Mucosa of stomach (tissue), 1 donor: ENCODE data around the gene ZC3H10.
A peak's percentile ranks its signal among the peaks of the same experiment; 100 is the strongest.
"Not testable (repeated sequence)": the region's sequence is repeated elsewhere in the genome, so short reads cannot be mapped to it uniquely, and the experiment has no call there.

Experiments used
- H3K27me3 ChIP-seq: one replicate; pipeline ENCODE4 v1.7.0; 2013; ENCODE audit warnings: mild to moderate bottlenecking, low read length; ENCODE audit not compliant: control insufficient read depth, insufficient read depth
- H3K36me3 ChIP-seq: one replicate; pipeline ENCODE4 v1.7.0; 2013; ENCODE audit warnings: low read length; ENCODE audit not compliant: control insufficient read depth, insufficient read depth
- H3K4me1 ChIP-seq: one replicate; pipeline ENCODE4 v1.7.0; 2013; ENCODE audit warnings: mild to moderate bottlenecking, low read length; ENCODE audit not compliant: control insufficient read depth, insufficient read depth
- H3K4me3 ChIP-seq: one replicate; pipeline ENCODE4 v1.7.0; 2013; ENCODE audit warnings: low read length
- H3K9ac ChIP-seq: one replicate; pipeline ENCODE4 v1.7.0; 2013; ENCODE audit warnings: mild to moderate bottlenecking, low read length, moderate library complexity
- H3K9me3 ChIP-seq: one replicate; pipeline ENCODE4 v1.7.0; 2013; ENCODE audit warnings: mild to moderate bottlenecking, low read length, moderate library complexity; ENCODE audit not compliant: control insufficient read depth
- donor health status: Pancreatic carcinoma.

Gene ZC3H10, protein sequence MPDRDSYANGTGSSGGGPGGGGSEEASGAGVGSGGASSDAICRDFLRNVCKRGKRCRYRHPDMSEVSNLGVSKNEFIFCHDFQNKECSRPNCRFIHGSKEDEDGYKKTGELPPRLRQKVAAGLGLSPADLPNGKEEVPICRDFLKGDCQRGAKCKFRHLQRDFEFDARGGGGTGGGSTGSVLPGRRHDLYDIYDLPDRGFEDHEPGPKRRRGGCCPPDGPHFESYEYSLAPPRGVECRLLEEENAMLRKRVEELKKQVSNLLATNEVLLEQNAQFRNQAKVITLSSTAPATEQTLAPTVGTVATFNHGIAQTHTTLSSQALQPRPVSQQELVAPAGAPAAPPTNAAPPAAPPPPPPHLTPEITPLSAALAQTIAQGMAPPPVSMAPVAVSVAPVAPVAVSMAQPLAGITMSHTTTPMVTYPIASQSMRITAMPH

GRCh38 chr12:56117778-56118687 is at the start of gene ZC3H10:
Gene ZC3H10, plus strand, starts transcription at chr12:56118266. Its CDS starts 2,297 bp downstream, at chr12:56120563.
- no peaks in the 10 kb centered on the region for H3K9me3 ChIP-seq
- H3K9ac ChIP-seq, result peak within 1 kb of the TSS; percentile 96
- H3K36me3 ChIP-seq, result no peaks in the 10 kb centered on the region
- H3K4me1 ChIP-seq, result peaks cover 13% of the 10 kb centered on the region
- H3K4me3 ChIP-seq, result peak within 1 kb of the TSS; percentile 88
- H3K27me3 ChIP-seq, result no peaks in the 10 kb centered on the region

GRCh38 chr12:56071648-56072047 is 46.4 kb upstream of the ZC3H10 start:
- Histone ChIP-seq H3K27me3 (no peaks in the 10 kb centered on the region), H3K4me1 (no peaks in the 10 kb centered on the region), H3K9me3 (no peaks in the 10 kb centered on the region), H3K36me3 (no peaks in the 10 kb centered on the region), H3K9ac (no peak overlapping the region), H3K4me3 (no peak overlapping the region)

- Histone ChIP-seq H3K9ac (no peak overlapping the region), H3K27me3 (no peaks in the 10 kb centered on the region), H3K4me3 (no peak overlapping the region)
These were observed 43.7 kb upstream of the ZC3H10 start for GRCh38 chr12:56074396-56074795.

GRCh38 chr12:56077966-56078365 is 40.1 kb upstream of the ZC3H10 start:
- peaks cover 15% of the 10 kb centered on the region for H3K4me1 ChIP-seq
- not testable (repeated sequence) for H3K4me3 ChIP-seq, H3K27me3 ChIP-seq, H3K36me3 ChIP-seq, H3K9ac ChIP-seq, H3K9me3 ChIP-seq

More at GRCh38 chr12:56074396-56074795, 43.7 kb upstream of the ZC3H10 start:
- Histone ChIP-seq H3K9me3 (no peaks in the 10 kb centered on the region), H3K4me1 (peaks cover 6% of the 10 kb centered on the region), H3K36me3 (no peaks in the 10 kb centered on the region)

- Histone ChIP-seq H3K36me3 (peaks cover 8% of the 10 kb centered on the region), H3K27me3 (peaks cover 4% of the 10 kb centered on the region), H3K4me3 (no peak overlapping the region), H3K9me3 (no peaks in the 10 kb centered on the region), H3K4me1 (peaks cover 19% of the 10 kb centered on the region), H3K9ac (peak overlapping the region; percentile 96)
These were observed 39.6 kb upstream of the ZC3H10 start for GRCh38 chr12:56078427-56078826.

DNA sequence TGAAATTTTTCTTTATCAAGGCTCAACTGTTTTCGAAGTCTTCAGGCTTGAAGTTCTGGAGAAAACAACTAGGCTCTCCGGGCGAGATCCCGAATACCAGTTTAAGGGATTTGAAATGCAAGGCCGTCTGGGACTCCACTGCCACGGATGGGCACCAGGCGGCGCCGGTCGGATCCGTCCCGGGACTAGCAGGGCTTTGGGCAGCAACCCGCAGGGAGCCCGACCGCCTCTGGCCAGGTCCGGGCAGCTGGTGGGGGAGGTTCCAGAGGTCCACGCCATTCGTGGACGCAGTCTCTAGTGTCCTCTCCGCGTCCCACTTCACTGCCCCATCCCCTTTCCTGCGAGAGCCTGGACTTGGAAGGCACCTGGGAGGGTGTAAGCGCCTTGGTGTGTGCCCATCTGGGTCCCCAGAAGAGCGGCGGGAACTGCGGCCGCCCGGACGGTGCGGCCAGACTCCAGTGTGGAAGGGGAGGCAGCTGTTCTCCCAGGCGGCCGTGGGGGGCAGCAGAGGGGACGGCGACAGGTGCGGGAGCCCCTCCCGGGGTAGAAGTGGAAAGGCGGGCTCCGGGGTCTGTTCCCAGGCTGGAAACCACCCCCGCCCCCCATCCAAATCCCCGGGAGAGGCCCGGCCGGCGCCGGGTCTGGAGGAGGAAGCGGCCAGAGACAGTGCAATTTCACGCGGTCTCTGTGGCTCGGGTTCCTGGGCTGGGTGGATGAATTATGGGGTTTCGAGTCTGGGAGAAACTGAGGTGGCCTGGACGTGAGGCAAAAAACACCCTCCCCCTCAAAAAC is 38.9 kb upstream of the ZC3H10 start:
- H3K4me1 ChIP-seq, result peaks cover 25% of the 10 kb centered on the region
- peaks cover 4% of the 10 kb centered on the region for H3K27me3 ChIP-seq
- H3K9ac ChIP-seq, result peak overlapping the region; percentile 96
- no peaks in the 10 kb centered on the region for H3K9me3 ChIP-seq
- H3K4me3 ChIP-seq, result peak overlapping the region; percentile 95
- peaks cover 13% of the 10 kb centered on the region for H3K36me3 ChIP-seq

DNA sequence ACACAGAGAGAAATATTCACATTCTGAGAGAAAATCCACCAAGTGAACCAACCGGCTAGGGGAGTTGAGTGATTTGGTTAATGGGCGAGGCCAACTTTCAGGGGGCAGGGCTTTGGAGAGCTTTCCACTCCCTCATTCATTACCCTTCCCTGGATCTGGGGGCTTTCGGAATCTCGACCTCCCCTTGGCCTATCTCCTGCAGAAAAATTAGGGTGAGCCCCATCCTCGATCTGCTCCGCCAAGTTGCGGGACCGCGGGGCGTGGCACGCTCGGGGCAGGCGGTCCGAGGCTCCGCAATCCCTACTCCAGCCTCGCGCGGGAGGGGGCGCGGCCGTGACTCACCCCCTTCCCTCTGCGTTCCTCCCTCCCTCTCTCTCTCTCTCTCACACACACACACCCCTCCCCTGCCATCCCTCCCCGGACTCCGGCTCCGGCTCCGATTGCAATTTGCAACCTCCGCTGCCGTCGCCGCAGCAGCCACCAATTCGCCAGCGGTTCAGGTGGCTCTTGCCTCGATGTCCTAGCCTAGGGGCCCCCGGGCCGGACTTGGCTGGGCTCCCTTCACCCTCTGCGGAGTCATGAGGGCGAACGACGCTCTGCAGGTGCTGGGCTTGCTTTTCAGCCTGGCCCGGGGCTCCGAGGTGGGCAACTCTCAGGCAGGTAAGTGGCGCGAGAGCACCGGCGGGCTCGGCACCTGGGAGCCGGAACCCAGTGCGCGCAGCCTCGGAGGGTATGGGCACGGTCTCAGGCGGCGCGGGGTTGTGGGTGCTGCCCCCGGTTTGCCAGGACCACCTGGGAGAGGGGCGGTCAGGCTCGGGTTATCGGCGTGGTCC is 38.1 kb upstream of the ZC3H10 start, which contains the start of gene ERBB3:
TSS of gene ERBB3 (plus strand) at position 443 of the 833 bp plus-strand sequence. CDS start at position 579, 136 bp downstream.
- Histone ChIP-seq H3K9me3 (no peaks in the 10 kb centered on the region), H3K4me3 (peak within 1 kb of the TSS; percentile 95), H3K9ac (peak within 1 kb of the TSS; percentile 96), H3K27me3 (peaks cover 4% of the 10 kb centered on the region), H3K4me1 (peaks cover 28% of the 10 kb centered on the region), H3K36me3 (peaks cover 13% of the 10 kb centered on the region)

DNA sequence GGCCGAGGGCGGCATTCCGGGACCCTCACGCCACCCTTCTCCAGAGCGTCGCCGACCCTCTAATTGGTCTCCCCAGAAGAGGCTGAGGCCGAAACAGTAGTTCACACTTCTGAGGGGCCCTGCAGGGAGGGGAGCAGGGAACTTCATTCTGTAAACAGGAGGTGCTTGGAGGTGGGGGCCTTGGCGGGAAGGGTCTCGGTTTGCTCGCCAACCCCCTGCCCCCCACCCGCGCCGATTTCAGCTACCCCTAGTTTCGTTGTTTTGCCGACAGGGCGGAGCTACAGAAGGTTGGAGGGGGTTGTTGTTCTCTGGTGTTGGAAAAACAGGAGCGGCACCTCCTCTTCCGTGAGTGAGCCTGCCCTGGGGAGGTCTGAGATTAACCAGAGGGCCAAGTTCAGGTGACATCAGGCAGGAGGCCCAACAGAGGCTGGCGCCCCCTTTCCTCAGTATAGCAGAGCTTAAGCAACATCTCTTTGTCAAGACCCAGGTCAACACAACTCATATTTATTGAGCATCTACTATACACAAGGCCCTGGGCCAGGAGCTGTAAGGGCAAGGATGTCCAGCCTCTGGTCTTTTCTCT is 37.4 kb upstream of the ZC3H10 start:
- H3K9me3 ChIP-seq, result no peaks in the 10 kb centered on the region
- H3K27me3 ChIP-seq, result peaks cover 4% of the 10 kb centered on the region
- H3K4me1 ChIP-seq, result peaks cover 30% of the 10 kb centered on the region
- peaks cover 13% of the 10 kb centered on the region for H3K36me3 ChIP-seq
- peak overlapping the region; percentile 95 for H3K4me3 ChIP-seq
- H3K9ac ChIP-seq, result peak overlapping the region; percentile 96

DNA sequence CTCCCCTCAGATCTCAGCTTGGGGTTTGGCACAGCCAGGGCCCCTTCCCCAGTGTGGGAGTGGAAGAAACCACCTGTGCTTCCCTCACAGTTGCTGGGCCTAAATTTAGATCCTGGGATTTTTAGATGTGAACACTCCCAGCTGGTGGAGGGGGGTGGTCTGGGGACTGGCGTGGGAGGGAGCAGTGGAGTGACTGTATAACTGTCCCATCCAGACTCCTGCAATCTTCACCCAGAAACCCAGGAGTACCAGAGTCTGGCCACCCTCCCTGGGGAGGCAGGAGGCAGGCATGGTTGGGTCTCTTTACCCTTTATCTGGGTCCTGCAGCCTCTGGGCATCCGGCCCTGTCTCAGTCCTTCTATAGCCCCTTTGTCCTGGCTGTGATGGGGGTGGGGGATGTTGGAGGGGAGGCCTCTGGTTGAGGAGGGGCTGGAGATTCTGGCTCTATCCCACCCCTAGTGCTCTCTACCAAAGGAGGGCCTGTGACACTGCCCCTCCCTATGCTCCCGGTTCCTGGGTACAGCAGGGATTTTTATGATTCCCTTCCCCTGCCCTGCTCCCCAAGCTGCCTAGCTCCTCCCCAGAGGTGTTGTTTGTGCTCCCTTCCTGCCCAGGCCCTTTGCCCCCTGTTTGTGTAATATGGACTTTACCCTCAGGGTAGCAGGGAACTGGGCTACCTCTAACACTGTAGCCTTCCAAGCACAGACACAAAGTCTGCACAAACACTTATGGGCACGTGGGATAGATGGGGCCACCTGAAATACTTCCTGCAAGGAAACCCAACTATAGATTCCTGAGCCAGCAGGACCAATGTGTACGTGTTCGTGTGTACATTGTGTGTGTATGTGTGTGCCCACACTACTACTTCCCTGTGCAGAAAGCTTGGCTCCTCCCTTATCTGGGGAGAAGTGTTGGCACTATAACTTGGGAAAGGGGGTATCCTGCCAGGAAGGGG is 36.4 kb upstream of the ZC3H10 start:
- Histone ChIP-seq H3K4me1 (peaks cover 36% of the 10 kb centered on the region), H3K36me3 (peaks cover 17% of the 10 kb centered on the region), H3K27me3 (peaks cover 4% of the 10 kb centered on the region), H3K9ac (peak overlapping the region; percentile 96), H3K9me3 (no peaks in the 10 kb centered on the region), H3K4me3 (peak overlapping the region; percentile 95)

GRCh38 chr12:56082382-56082781 is 35.7 kb upstream of the ZC3H10 start:
- H3K27me3 ChIP-seq, result peaks cover 4% of the 10 kb centered on the region
- no peaks in the 10 kb centered on the region for H3K9me3 ChIP-seq
- peaks cover 18% of the 10 kb centered on the region for H3K36me3 ChIP-seq
- H3K4me1 ChIP-seq, result peaks cover 43% of the 10 kb centered on the region
- peak overlapping the region; percentile 21 for H3K4me3 ChIP-seq
- peak overlapping the region; percentile 54 for H3K9ac ChIP-seq
